ENCODE results near the gene SMAD9. TPM values are rescaled to one million over a fixed set of nuclear protein-coding genes. Genes with fewer than 3 reads are reported as not detected.

The SMAD9 gene
- total and polyA plus RNA-seq, 2 of the 4 experiments (the other 2 are of a cell fraction), result 3.2 to 4.8 TPM

DNA sequence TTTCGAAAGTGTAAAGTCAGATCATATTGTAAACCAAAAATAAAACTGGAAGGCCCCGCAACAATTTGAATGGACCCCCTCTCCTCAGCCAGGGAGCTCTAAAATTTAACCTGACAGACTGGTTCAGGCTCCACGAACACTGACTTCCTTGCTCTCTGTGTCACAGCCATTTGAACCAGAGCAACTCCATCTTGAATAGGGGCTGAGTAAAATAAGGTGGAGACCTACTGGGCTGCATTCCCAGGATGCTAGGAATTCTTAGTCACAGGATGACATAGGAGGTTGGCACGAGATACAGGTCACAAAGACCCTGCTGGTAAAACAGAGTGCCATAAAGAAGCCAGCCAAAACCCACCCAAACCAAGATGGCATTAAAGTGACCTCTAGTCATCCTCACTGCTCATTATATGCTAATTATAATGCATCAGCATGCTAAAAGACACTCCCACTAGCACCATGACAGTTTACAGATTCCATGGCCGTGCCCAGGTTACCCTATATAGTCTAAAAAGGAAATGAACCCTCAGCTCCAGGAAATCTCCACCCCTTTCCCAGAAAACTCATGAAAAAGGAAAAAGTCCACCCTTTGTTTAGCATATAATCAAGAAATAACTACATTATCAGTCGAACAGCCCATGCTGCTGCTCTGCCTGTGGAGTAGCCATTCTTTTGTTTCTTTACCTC, 57.9 kb downstream of the SMAD9 start:
- H3K27me3 ChIP-seq (ENCODE audit: control insufficient read depth, insufficient read depth, low read length), result no peaks in the 10 kb centered on the region
- H3K23ac ChIP-seq (ENCODE audit: low read depth, low read length), result no peak overlapping the region
- ChIA-PET POLR2A (ENCODE audit: unreplicated experiment) (no interaction called here), CTCF (no interaction called here)
- H3K56ac ChIP-seq (ENCODE audit: extremely low read depth, insufficient read depth, low read length), result no peak overlapping the region
- BruUV-seq (replicated peaks), result no TSS peak
- H3K9me3 ChIP-seq (ENCODE audit: control insufficient read depth, insufficient read depth, low read length), result no peaks in the 10 kb centered on the region
- no peak overlapping the region for H3K4ac ChIP-seq (ENCODE audit: low read depth, low read length)
- no peak overlapping the region for H2BK5ac ChIP-seq (ENCODE audit: low read depth, low read length, poor library complexity, severe bottlenecking)
- H3K18ac ChIP-seq (ENCODE audit: low read depth, low read length), result no peak overlapping the region
- no peak overlapping the region for H3K4me2 ChIP-seq (ENCODE audit: low read depth, low read length)
- intact Hi-C loops (cut with micrococcal nuclease) (no loop called here), in situ Hi-C loops (cut with MboI; ENCODE audit: low sequenced_read_pairs) (no loop called here), dilution Hi-C loops (cut with HindIII; ENCODE audit: low sequenced_read_pairs, unreplicated experiment) (loop anchor here (25.0 kb wide), 1 partner anchor 125 kb away; the partner anchor contains the start of gene ALG5)
- H4K8ac ChIP-seq (ENCODE audit: low read depth in 2 of 2, low read length in 2 of 2), result no peak overlapping the region
- H2BK15ac ChIP-seq (ENCODE audit: low read depth, low read length), result no peak overlapping the region
- H2BK120ac ChIP-seq (ENCODE audit: low read depth, low read length), result no peak overlapping the region
- peaks cover 10% of the 10 kb centered on the region; the same call in 1 of the 2 replicates for H3K9me1 ChIP-seq (ENCODE audit: insufficient read depth, low read length)
- no peak overlapping the region for H4K91ac ChIP-seq (ENCODE audit: insufficient read depth, low read depth, low read length)
- H3K27ac ChIP-seq (ENCODE audit: insufficient read depth, low read length), result no peak overlapping the region
- H2AFZ ChIP-seq (replicated peaks; ENCODE audit: low read length, poor library complexity), result no peak overlapping the region
- no peak overlapping the region for H2AK5ac ChIP-seq (ENCODE audit: low read depth, low read length)
- H3K9ac ChIP-seq (ENCODE audit: low read depth, low read length), result no peak overlapping the region
- TF ChIP-seq RAD21 (IDR thresholded peaks at IDR 0.05; ENCODE audit: low read length) (no peak), RCOR1 (IDR thresholded peaks at IDR 0.05; ENCODE audit: insufficient replicate concordance, low read length) (no peak), CEBPB (IDR thresholded peaks at IDR 0.05; ENCODE audit: low read depth, low read length) (no peak), CHD1 (IDR thresholded peaks at IDR 0.05; ENCODE audit: low read depth, low read length) (no peak), NFE2L2 (IDR thresholded peaks at IDR 0.05; ENCODE audit: low read depth, low read length) (no peak), BHLHE40 (IDR thresholded peaks at IDR 0.05; ENCODE audit: low read depth, low read length) (no peak), RFX5 (IDR thresholded peaks at IDR 0.05; ENCODE audit: low read depth, low read length) (no peak), POLR2A (IDR thresholded peaks at IDR 0.05; ENCODE audit: low read depth, low read length) (no peak), MXI1 (IDR thresholded peaks at IDR 0.05; ENCODE audit: borderline replicate concordance, low read depth, low read length) (no peak)
- TF ChIP-seq, protein P1, sequence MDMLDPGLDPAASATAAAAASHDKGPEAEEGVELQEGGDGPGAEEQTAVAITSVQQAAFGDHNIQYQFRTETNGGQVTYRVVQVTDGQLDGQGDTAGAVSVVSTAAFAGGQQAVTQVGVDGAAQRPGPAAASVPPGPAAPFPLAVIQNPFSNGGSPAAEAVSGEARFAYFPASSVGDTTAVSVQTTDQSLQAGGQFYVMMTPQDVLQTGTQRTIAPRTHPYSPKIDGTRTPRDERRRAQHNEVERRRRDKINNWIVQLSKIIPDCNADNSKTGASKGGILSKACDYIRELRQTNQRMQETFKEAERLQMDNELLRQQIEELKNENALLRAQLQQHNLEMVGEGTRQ (IDR thresholded peaks at IDR 0.05; ENCODE audit: low read depth, low read length), result no peak
- peaks cover 0 to 3% of the 10 kb centered on the region in 2 experiments; a peak in 2 of 4 replicates for H3K79me1 ChIP-seq (ENCODE audit: low read depth in 1 of 2, low read length in 2 of 2)
- DNase-seq (no peak), ATAC-seq (ENCODE audit: low read depth) (no peak)
- H2AK9ac ChIP-seq (replicated peaks; ENCODE audit: low read depth, low read length, poor library complexity), result no peak overlapping the region
- no peaks in the 10 kb centered on the region for H4K20me1 ChIP-seq (ENCODE audit: insufficient read depth, low read length)
- H2BK20ac ChIP-seq (ENCODE audit: low read depth, low read length), result no peak overlapping the region
- no peak overlapping the region for H3K14ac ChIP-seq (replicated peaks; ENCODE audit: low read depth, low read length)
- H3K4me3 ChIP-seq (ENCODE audit: insufficient read depth, low read depth, low read length), result no peak overlapping the region
- WGBS, 2 experiments (ENCODE audit: extremely low coverage in 2 of 2, insufficient read length in 1 of 2), result no CpG with 5 or more reads among the region's 6 CpGs
- H3K4me1 ChIP-seq (ENCODE audit: control insufficient read depth, insufficient read depth, low read length), result no peaks in the 10 kb centered on the region; the same call in 1 of the 2 replicates
- no peak overlapping the region for H4K5ac ChIP-seq (ENCODE audit: low read depth, low read length)
- H3K36me3 ChIP-seq (ENCODE audit: control insufficient read depth, insufficient read depth, low read length), result peaks cover 18% of the 10 kb centered on the region
